Upper lobe of right lung (tissue), 1 donor: ENCODE results near the gene CFB. TPM values are rescaled to one million over a fixed set of nuclear protein-coding genes. Genes with fewer than 3 reads are reported as not detected.

Experiments
- ATAC-seq: fragments of 200-7000 bp; cut with Tn5 transposase; one replicate; pipeline ENCODE4 v1.9.1; 2020; ENCODE audit warnings: mild to moderate bottlenecking, moderate library complexity
- DNase-seq: peaks from one replicate; pipeline ENCODE4 v3.0.0-alpha.2; 2020
- H3K27ac ChIP-seq: fragments of 200-600 bp; one replicate; pipeline ENCODE4 v1.8.0; 2022
- H3K27me3 ChIP-seq: fragments of 200-600 bp; one replicate; pipeline ENCODE4 v1.8.0; 2022; ENCODE audit warnings: mild to moderate bottlenecking
- H3K36me3 ChIP-seq: fragments of 200-600 bp; one replicate; pipeline ENCODE4 v1.8.0; 2022
- H3K4me1 ChIP-seq: fragments of 200-600 bp; one replicate; pipeline ENCODE4 v1.8.0; 2022
- H3K4me3 ChIP-seq: fragments of 200-600 bp; one replicate; pipeline ENCODE4 v1.8.0; 2022; ENCODE audit warnings: mild to moderate bottlenecking
- H3K9me3 ChIP-seq: fragments of 200-600 bp; one replicate; pipeline ENCODE4 v1.8.0; 2022
- intact Hi-C: fragments of 100-400 bp; cut with DNase I; formaldehyde crosslinking; loops from one replicate; pipeline ENCODE4 v1.11.0; 2022
- total RNA-seq: library from RNA; stranded (reverse); fragmentation: NEBNext Ultra II Directional; extraction: Animal tissue kit (Norgen Biotek cat#: 25700); gene quantifications from one replicate; pipeline ENCODE4 v1.2.1, GENCODE V29; 2021
- TF ChIP-seq, protein P1 (sequence below): fragments of 200-600 bp; IDR thresholded peaks from one replicate; pipeline ENCODE4 v1.8.0; 2022; ENCODE audit warnings: antibody characterized with exemption
- donor health status: DM: no; HTN: yes; CAD: no; lungs with severe emphysema.

Gene CFB
- total RNA-seq, 1 donor from 2014 or later = 74.9 TPM

DNA sequence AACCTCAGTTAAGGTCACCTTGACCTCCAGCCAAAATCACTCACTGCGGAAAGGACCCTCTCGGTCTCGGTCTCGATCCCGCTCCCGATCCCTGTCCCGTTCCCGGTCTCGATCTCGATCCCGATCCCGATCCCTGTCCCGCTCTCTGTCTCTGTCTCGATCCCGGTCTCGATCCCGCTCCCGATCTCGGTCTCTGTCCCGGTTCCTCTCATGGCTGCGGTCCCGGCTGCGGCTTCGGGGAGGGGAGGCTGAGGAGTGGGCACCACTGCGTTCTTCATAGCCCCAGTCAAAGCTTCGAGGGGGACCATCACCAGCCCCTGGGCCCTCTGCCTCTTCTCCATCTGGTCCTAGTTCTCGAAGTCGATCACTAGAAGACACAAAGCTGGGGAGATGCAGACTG, 8.6 kb downstream of the CFB start:
- no peak for ATAC-seq
- Histone ChIP-seq H3K27ac (no peak overlapping the region), H3K36me3 (peaks cover 67% of the 10 kb centered on the region), H3K9me3 (no peaks in the 10 kb centered on the region), H3K4me3 (no peak overlapping the region), H3K4me1 (peaks cover 13% of the 10 kb centered on the region), H3K27me3 (no peaks in the 10 kb centered on the region)
- no peak for DNase-seq
- intact Hi-C loops = no loop called here
- TF ChIP-seq, protein P1, sequence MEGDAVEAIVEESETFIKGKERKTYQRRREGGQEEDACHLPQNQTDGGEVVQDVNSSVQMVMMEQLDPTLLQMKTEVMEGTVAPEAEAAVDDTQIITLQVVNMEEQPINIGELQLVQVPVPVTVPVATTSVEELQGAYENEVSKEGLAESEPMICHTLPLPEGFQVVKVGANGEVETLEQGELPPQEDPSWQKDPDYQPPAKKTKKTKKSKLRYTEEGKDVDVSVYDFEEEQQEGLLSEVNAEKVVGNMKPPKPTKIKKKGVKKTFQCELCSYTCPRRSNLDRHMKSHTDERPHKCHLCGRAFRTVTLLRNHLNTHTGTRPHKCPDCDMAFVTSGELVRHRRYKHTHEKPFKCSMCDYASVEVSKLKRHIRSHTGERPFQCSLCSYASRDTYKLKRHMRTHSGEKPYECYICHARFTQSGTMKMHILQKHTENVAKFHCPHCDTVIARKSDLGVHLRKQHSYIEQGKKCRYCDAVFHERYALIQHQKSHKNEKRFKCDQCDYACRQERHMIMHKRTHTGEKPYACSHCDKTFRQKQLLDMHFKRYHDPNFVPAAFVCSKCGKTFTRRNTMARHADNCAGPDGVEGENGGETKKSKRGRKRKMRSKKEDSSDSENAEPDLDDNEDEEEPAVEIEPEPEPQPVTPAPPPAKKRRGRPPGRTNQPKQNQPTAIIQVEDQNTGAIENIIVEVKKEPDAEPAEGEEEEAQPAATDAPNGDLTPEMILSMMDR = no peak

DNA sequence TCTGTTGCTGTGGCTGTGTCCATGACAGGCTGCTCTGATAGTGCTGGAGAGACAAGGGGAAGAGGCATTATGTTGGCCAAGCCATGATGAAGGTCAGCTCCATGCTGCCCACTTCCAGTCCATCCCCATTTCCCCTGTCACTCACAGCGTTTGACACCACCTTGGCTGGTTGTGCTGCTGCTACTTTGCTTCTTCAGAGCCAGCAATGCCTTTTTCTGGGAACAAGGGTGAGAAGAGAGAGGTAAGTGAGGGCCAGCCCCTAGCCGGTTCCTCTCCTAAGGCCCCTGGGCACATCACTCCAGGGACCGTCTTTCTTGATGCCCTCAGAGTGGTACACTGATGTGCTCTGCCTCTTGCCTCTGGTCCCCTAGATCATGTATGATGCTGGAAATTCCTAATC, 10.9 kb downstream of the CFB start:
- no peak for ATAC-seq
- no peak for DNase-seq
- H3K9me3 ChIP-seq = no peaks in the 10 kb centered on the region
- peaks cover 68% of the 10 kb centered on the region for H3K36me3 ChIP-seq
- no peaks in the 10 kb centered on the region for H3K27me3 ChIP-seq
- H3K27ac ChIP-seq = no peak overlapping the region
- peaks cover 21% of the 10 kb centered on the region for H3K4me1 ChIP-seq
- no peak overlapping the region for H3K4me3 ChIP-seq
- TF ChIP-seq, protein P1 = no peak
- intact Hi-C loops = no loop called here

DNA sequence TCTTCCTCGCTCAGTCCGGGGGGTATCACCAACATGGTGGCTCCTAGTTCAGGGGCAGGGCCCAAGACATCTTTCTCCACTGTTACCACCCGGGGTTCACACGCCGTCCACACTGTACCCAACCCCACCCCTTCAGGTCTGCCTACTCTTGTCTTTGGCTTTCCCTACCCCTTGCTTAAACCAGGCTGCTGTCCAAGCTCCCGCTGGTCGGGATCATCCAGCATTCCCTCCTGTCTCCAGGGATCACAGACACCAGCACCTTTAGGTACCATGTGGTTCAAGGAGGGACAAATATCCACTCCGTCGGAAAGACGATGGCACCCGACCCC, 12.5 kb downstream of the CFB start:
- Histone ChIP-seq H3K4me3 (peak overlapping the region; percentile 98), H3K27me3 (no peaks in the 10 kb centered on the region), H3K9me3 (no peaks in the 10 kb centered on the region), H3K36me3 (peaks cover 70% of the 10 kb centered on the region), H3K4me1 (peaks cover 21% of the 10 kb centered on the region), H3K27ac (peak overlapping the region; percentile 92)
- DNase-seq (no peak), ATAC-seq (peak; percentile 1)
- intact Hi-C loops = no loop called here
- TF ChIP-seq, protein P1 = no peak

DNA sequence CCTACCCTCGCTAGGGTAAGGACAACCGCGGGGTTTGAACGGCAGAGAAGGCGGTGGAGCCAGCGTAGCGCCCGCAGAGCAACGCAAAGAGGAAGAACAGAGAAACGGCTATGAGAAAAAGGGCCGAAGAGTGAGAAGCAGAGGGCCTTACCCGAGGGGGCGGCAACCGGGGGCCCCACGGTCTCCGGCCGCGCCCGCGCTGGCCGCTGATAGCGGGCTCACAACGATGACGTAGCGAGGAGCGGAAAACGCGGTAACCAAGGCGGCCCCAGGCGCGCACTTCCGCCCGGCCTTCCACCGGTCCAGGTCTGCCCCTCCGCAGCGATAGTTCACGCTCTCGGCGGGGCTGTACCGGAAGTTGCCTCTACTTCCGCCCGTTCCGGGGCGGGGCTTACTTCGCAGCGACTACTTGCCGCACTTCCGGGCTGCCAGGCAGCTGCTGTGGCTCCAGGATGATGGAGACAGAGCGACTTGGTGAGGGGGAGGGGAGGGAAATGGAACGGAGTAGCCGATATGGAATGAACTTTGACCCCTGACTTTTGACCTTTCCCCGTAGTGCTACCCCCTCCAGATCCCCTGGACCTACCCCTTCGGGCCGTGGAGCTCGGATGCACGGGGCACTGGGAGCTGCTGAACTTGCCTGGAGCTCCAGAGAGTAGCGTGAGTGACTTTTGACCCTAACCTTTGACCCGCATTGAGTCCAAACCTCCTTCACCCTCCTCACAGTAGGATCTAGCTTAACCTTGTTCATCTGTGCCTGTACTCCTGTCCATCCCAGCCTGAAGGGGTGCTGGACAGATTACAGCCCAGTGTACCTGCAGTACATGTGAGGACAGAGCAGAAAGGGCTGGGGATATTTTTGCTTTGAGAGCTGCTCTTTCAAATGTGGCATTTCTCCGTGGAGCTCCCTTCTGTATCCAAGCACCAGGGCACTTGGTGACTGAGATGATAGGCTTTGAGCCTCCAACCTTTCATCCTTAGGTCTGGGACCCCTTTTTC, 13.1 kb downstream of the CFB start, which contains the start of the genes NELFE and SKIC2:
NELFE (minus strand) TSS at position 231 of the 999 bp plus-strand sequence. CDS start 525 bp downstream, outside the sequence.
SKIC2 (plus strand) TSS at position 435 of the 999 bp plus-strand sequence; CDS start at position 453, 18 bp downstream.
- no peaks in the 10 kb centered on the region for H3K9me3 ChIP-seq
- ATAC-seq (peak; percentile 99), DNase-seq (peak; percentile 99)
- intact Hi-C loops = no loop called here
- peaks cover 21% of the 10 kb centered on the region for H3K4me1 ChIP-seq
- TF ChIP-seq, protein P1 = no peak
- no peaks in the 10 kb centered on the region for H3K27me3 ChIP-seq
- H3K4me3 ChIP-seq = peak within 1 kb of the TSS; percentile 98
- peak within 1 kb of the TSS; percentile 92 for H3K27ac ChIP-seq
- peaks cover 70% of the 10 kb centered on the region for H3K36me3 ChIP-seq

DNA sequence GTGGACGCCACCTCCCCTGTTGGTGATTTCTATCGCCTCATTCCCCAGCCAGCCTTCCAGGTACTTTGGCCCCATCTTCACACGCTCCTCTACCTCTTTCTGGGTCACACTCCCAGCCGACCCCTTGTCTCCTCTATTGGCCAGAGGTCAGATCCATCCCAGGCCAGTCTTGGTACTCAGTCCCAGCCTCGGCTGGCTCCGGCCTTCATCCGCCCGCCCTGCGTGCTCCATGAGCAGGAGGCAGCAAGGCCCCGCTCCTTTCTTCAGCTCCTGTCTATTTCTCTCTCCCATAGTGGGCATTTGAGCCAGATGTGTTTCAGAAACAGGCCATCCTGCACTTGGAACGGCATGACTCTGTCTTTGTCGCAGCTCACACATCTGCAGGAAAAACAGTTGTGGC, 15.7 kb downstream of the CFB start:
- peaks cover 21% of the 10 kb centered on the region for H3K4me1 ChIP-seq
- no peak overlapping the region for H3K4me3 ChIP-seq
- ATAC-seq = no peak
- H3K36me3 ChIP-seq = peaks cover 69% of the 10 kb centered on the region
- H3K27me3 ChIP-seq = no peaks in the 10 kb centered on the region
- TF ChIP-seq, protein P1 = no peak
- DNase-seq = no peak
- no peak overlapping the region for H3K27ac ChIP-seq
- intact Hi-C loops = no loop called here
- H3K9me3 ChIP-seq = no peaks in the 10 kb centered on the region
